Suprapubic skin (tissue), 4 donors: ENCODE measurements around the gene REC114.

ENCODE experiments used
- CTCF ChIP-seq, 2 donors: fragments of 200-600 bp in 1 of 2; fragments of 450-650 bp in 1 of 2; sonication (generic) in 1 of 2; IDR thresholded peaks; one replicate each; pipeline ENCODE4 v1.5.1; 2016 to 2019; ENCODE audit warnings: antibody characterized with exemption in 2 of 2, mild to moderate bottlenecking in 1 of 2, moderate library complexity in 1 of 2
- POLR2A ChIP-seq, 2 donors: fragments of 450-650 bp; IDR thresholded peaks; one replicate each; pipeline ENCODE4 v1.6.1; 2017; ENCODE audit warnings: antibody characterized with exemption in 2 of 2, mild to moderate bottlenecking in 2 of 2, moderate library complexity in 2 of 2
- POLR2AphosphoS5 ChIP-seq, 3 donors: sonication (generic); formaldehyde crosslinking; IDR thresholded peaks; one replicate each; pipeline ENCODE4 v1.6.1; 2017; ENCODE audit warnings: antibody characterized with exemption in 3 of 3

DNA sequence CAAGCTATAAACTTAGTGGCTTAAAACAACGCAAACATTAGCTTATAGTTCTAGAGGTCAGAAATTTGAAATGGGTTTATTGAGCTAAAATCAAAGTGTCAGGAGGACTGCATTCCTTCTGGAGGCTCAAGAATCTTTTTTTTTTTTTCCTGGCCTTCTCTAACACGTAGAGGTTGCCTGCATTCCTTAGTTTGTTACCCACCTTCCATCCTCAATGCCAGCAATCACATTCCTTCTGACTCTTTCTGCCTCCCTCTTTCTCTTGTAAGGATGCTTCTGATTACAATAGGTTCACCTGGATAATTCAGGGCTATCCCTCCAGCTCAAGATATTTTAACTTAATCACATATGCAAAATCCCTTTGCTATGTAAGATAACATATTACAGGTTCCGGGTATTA, 24.8 kb downstream of the REC114 start:
- no peak for TF ChIP-seq CTCF (IDR thresholded peaks at IDR 0.05)
- TF ChIP-seq POLR2A (IDR thresholded peaks at IDR 0.05): no peak
- no peak for TF ChIP-seq POLR2AphosphoS5 (IDR thresholded peaks at IDR 0.05)
